Liver (tissue), 9 donors: Measurements from ENCODE around the gene CSNK1E. TPM values are rescaled to one million over a fixed set of nuclear protein-coding genes. Genes with fewer than 3 reads are reported as not detected.

Source experiments
- DNase-seq: peaks from one replicate; pipeline ENCODE4 v3.0.0-alpha.2; 2017; ENCODE audit warnings: low spot score
- H3K27ac ChIP-seq, 2 donors: one replicate each; pipeline ENCODE4 v1.7.0; 2013; ENCODE audit warnings: inconsistent platforms in 2 of 2, low read length in 2 of 2, control low read depth in 1 of 2, low read depth in 1 of 2, mild to moderate bottlenecking in 1 of 2
- H3K27me3 ChIP-seq, 4 donors: one replicate each; pipeline versions ENCODE4 v1.6.1 to v1.7.0; 2013; ENCODE audit warnings: low read length in 3 of 4, inconsistent platforms in 1 of 4, mild to moderate bottlenecking in 1 of 4, moderate library complexity in 1 of 4; ENCODE audit not compliant: control insufficient read depth in 4 of 4, insufficient read depth in 4 of 4
- H3K36me3 ChIP-seq, 4 donors: one replicate each; pipeline versions ENCODE4 v1.6.1 to v1.7.0; 2013; ENCODE audit warnings: low read length in 3 of 4, mild to moderate bottlenecking in 3 of 4, low read depth in 1 of 4, moderate library complexity in 1 of 4; ENCODE audit not compliant: control insufficient read depth in 4 of 4, insufficient read depth in 3 of 4
- H3K4me1 ChIP-seq, 4 donors: one replicate each; pipeline versions ENCODE4 v1.6.1 to v1.7.0; 2013; ENCODE audit warnings: low read length in 3 of 4, mild to moderate bottlenecking in 3 of 4, moderate library complexity in 1 of 4; ENCODE audit not compliant: control insufficient read depth in 4 of 4, insufficient read depth in 4 of 4
- H3K4me3 ChIP-seq, 3 donors: one replicate each; pipeline versions ENCODE4 v1.6.1 to v1.7.0; 2013; ENCODE audit warnings: low read length in 3 of 3, control low read depth in 1 of 3, low read depth in 1 of 3, mild to moderate bottlenecking in 1 of 3
- H3K9ac ChIP-seq, 2 donors: one replicate each; pipeline ENCODE4 v1.7.0; 2013; ENCODE audit warnings: low read length in 2 of 2, mild to moderate bottlenecking in 2 of 2, moderate library complexity in 2 of 2, control low read depth in 1 of 2, low read depth in 1 of 2
- H3K9me3 ChIP-seq, 4 donors: one replicate each; pipeline versions ENCODE4 v1.6.1 to v1.7.0; 2013; ENCODE audit warnings: low read length in 3 of 4; ENCODE audit not compliant: control insufficient read depth in 4 of 4
- CTCF ChIP-seq: fragments of 150-350 bp; IDR thresholded peaks from 2 replicates; pipeline ENCODE4 v1.5.1; 2017; ENCODE audit warnings: improper control_type of control experiment, low read depth, low read length; ENCODE audit not compliant: missing input control
- EGR1 ChIP-seq, 2 donors: IDR thresholded peaks; 2 replicates each; pipeline ENCODE4 v1.6.1; 2016 to 2018; ENCODE audit warnings: antibody characterized with exemption in 2 of 2, low read depth in 2 of 2
- HNF4G ChIP-seq: IDR thresholded peaks from 2 replicates; pipeline ENCODE4 v1.6.1; 2016; ENCODE audit warnings: antibody characterized with exemption
- JUND ChIP-seq, 2 donors: IDR thresholded peaks; 2 replicates each; pipeline ENCODE4 v1.6.1; 2016; ENCODE audit warnings: antibody characterized with exemption in 2 of 2
- NR2F2 ChIP-seq: IDR thresholded peaks from 2 replicates; pipeline ENCODE4 v1.6.1; 2016; ENCODE audit warnings: antibody characterized with exemption
- REST ChIP-seq: IDR thresholded peaks from 2 replicates; pipeline ENCODE4 v1.6.1; 2016; ENCODE audit warnings: antibody characterized with exemption, mild to moderate bottlenecking
- RXRA ChIP-seq, 2 donors: IDR thresholded peaks; 2 replicates each; pipeline ENCODE4 v1.6.1; 2017 to 2018; ENCODE audit warnings: antibody characterized with exemption in 2 of 2, mild to moderate bottlenecking in 1 of 2
- SP1 ChIP-seq: IDR thresholded peaks from 2 replicates; pipeline ENCODE4 v1.6.1; 2018; ENCODE audit warnings: antibody characterized with exemption, mild to moderate bottlenecking
- TAF1 ChIP-seq: conservative IDR thresholded peaks from 2 replicates; pipeline ENCODE4 v1.6.1; 2016; ENCODE audit warnings: antibody characterized with exemption, mild to moderate bottlenecking
- YY1 ChIP-seq: IDR thresholded peaks from 2 replicates; pipeline ENCODE4 v1.6.1; 2016; ENCODE audit warnings: antibody characterized with exemption, mild to moderate bottlenecking
- ZBTB33 ChIP-seq: IDR thresholded peaks from 2 replicates; pipeline ENCODE4 v1.6.1; 2016; ENCODE audit warnings: antibody characterized with exemption
- WGBS: extraction: QIAGEN DNeasy Blood & Tissue Kit; methylation state at CpG from one replicate; pipeline ENCODE4 v1.1.7; 2013; 5-methylcytosine and 5-hydroxymethylcytosine counted together
- polyA plus RNA-seq, 2 donors: library from polyadenylated mRNA; stranded (reverse) in 1 of 2; unstranded in 1 of 2; fragments of 200-250 nt in 1 of 2; fragments of >200 nt in 1 of 2; fragmentation: Nextera tagmentation in 1 of 2; extraction: Ambion mirVana in 1 of 2; gene quantifications; one replicate each; pipeline versions ENCODE4 v1.2.1 to v1.2.3, GENCODE V29; 2013 to 2015
- total RNA-seq, 2 donors: library from RNA; depleted of rRNA; stranded (reverse); fragments of >200 nt; gene quantifications; one replicate each; pipeline ENCODE4 v1.2.3, GENCODE V29; 2014
- donor health status: healthy.
- donor health status: healthy.
- donor health status: healthy.
- donor health status: healthy.
- donor health status: healthy.

CSNK1E gene
- total and polyA plus RNA-seq, 4 donors, result 8.4 to 27.4 (median 13.7) TPM

GRCh38 chr22:38249803-38250642, 67.2 kb downstream of the CSNK1E start (continued):
- TF ChIP-seq REST (no peak), SP1 (no peak), YY1 (no peak)

GRCh38 chr22:38249301-38249700, 67.9 kb downstream of the CSNK1E start:
- peaks cover 0 to 1% (median 0%) of the 10 kb centered on the region in 4 donors for H3K4me1 ChIP-seq

GRCh38 chr22:38248280-38248679, 69.0 kb downstream of the CSNK1E start:
- H3K4me1 ChIP-seq, result peaks cover 0 to 1% (median 0%) of the 10 kb centered on the region in 4 donors
- no peaks in the 10 kb centered on the region for H3K27me3 ChIP-seq
- H3K27ac ChIP-seq, result no peak overlapping the region
- H3K36me3 ChIP-seq, result peaks cover 0 to 18% (median 7%) of the 10 kb centered on the region in 4 donors
- WGBS, result 97% methylated on average over 6 of the region's 6 CpGs
- no peak overlapping the region for H3K9ac ChIP-seq
- no peak overlapping the region for H3K4me3 ChIP-seq
- DNase-seq, result no peak
- TF ChIP-seq EGR1 (IDR thresholded peaks at IDR 0.05; ENCODE audit: low read depth in 2 of 2) (no peak), RXRA (IDR thresholded peaks at IDR 0.05) (no peak), TAF1 (no peak), SP1 (no peak), HNF4G (no peak), CTCF (no peak), YY1 (no peak), ZBTB33 (no peak), NR2F2 (no peak), REST (no peak), JUND (IDR thresholded peaks at IDR 0.05) (no peak)
- H3K9me3 ChIP-seq, result no peaks in the 10 kb centered on the region

More at GRCh38 chr22:38249301-38249700, 67.9 kb downstream of the CSNK1E start:
- no peak overlapping the region for H3K27ac ChIP-seq
- 93% methylated on average over 3 of the region's 3 CpGs for WGBS
- H3K4me3 ChIP-seq, result no peak overlapping the region
- no peaks in the 10 kb centered on the region for H3K27me3 ChIP-seq
- TF ChIP-seq RXRA (IDR thresholded peaks at IDR 0.05), result no peak
- TF ChIP-seq YY1, result no peak
- no peak overlapping the region for H3K9ac ChIP-seq
- peaks cover 0 to 16% (median 5%) of the 10 kb centered on the region in 4 donors for H3K36me3 ChIP-seq
- H3K9me3 ChIP-seq, result no peaks in the 10 kb centered on the region
- no peak for DNase-seq
